ENCODE results near the gene SUSD2. TPM values are rescaled to one million over a fixed set of nuclear protein-coding genes. Genes with fewer than 3 reads are reported as not detected.

Gene SUSD2
- total RNA-seq, 1 donor from 2014 or later, result 0.23 TPM

Other genes with a start within 250 kb of the SUSD2 start
- gene GSTT2B, start 220.3 kb upstream of the SUSD2 start, total RNA-seq, result 3.0 and 20.1 TPM in 2 replicates
- gene DDTL, start 214.6 kb upstream of the SUSD2 start, total RNA-seq, result 2.6 TPM in 1 of 2 replicates, not detected in the other
- gene DDT, start 207.0 kb upstream of the SUSD2 start, total RNA-seq, result 94.8 and 116 TPM in 2 replicates
- gene GSTT2, start 201.4 kb upstream of the SUSD2 start, total RNA-seq, result 0.41 TPM in 1 of 2 replicates, not detected in the other
- gene GSTT4, start 176.0 kb upstream of the SUSD2 start, total RNA-seq, result not detected in 2 replicates
- 35.2 and 52.6 TPM in 2 replicates for gene CABIN1, start 170.2 kb upstream of the SUSD2 start, total RNA-seq
- 12.8 and 24.3 TPM in 2 replicates for gene GGT5, start 63.6 kb downstream of the SUSD2 start, total RNA-seq
- gene SPECC1L, start 89.3 kb downstream of the SUSD2 start, total RNA-seq, result 27.1 and 41.9 TPM in 2 replicates
- 49.0 and 60.6 TPM in 2 replicates for gene ADORA2A, start 246.1 kb downstream of the SUSD2 start, total RNA-seq

All from glomerular endothelial cell (primary cell).